B cell (primary cell): Measurements from ENCODE around the gene PROM1. TPM values are rescaled to one million over a fixed set of nuclear protein-coding genes. Genes with fewer than 3 reads are reported as not detected.

ENCODE experiments used
- ATAC-seq: fragments of 200-7000 bp; cut with Tn5 transposase; one replicate; pipeline ENCODE4 v1.10.0; 2021; ENCODE audit warnings: low read depth, mild to moderate bottlenecking, moderate number of reproducible peaks, moderate library complexity
- CTCF ChIA-PET: fragments of 350-600 bp; sonication (Branson Sonifier 250); formaldehyde crosslinking; loops from one replicate; lab custom pipeline; 2021; ENCODE audit warnings: antibody characterized with exemption, inconsistent platforms; lab: Charles Lee
- POLR2A ChIA-PET: fragments of 350-600 bp; sonication (Branson Sonifier 250); formaldehyde crosslinking; loops from one replicate; lab custom pipeline; 2021; ENCODE audit warnings: antibody characterized with exemption; lab: Charles Lee
- DNase-seq: peaks from one replicate; pipeline ENCODE4 v3.0.0; 2013
- H2AFZ ChIP-seq: 2 replicates; pipeline ENCODE4 v1.6.1; 2012; ENCODE audit warnings: mild to moderate bottlenecking, low read depth, low read length; ENCODE audit not compliant: insufficient read depth, poor library complexity, severe bottlenecking
- H3K27ac ChIP-seq, 2 donors: 1 replicate in 1 of 2; 2 replicates in 1 of 2; pipeline ENCODE4 v1.5.1; 2012 to 2013; ENCODE audit warnings: low read length in 2 of 2, mild to moderate bottlenecking in 2 of 2, moderate library complexity in 1 of 2
- H3K27me3 ChIP-seq, 4 experiments: fragments of 200-600 bp in 1 of 4; sonication (generic) in 1 of 4; replicated peaks in 1 of 4; 1 replicate in 2 of 4; 2 replicates in 2 of 4; pipeline versions ENCODE4 v1.6.1 to v1.7.0; 2013 to 2016; ENCODE audit warnings: low read length in 3 of 4, mild to moderate bottlenecking in 2 of 4, mixed read lengths in 1 of 4, moderate library complexity in 1 of 4; ENCODE audit not compliant: insufficient read depth in 4 of 4, control insufficient read depth in 3 of 4; ENCODE audit errors: control extremely low read depth in 1 of 4
- H3K36me3 ChIP-seq, 2 experiments: replicated peaks in 1 of 2; 1 replicate in 1 of 2; 2 replicates in 1 of 2; pipeline versions ENCODE4 v1.6.1 to v1.7.1; 2013; ENCODE audit warnings: low read length in 1 of 2; ENCODE audit not compliant: insufficient read depth in 2 of 2, control insufficient read depth in 1 of 2; ENCODE audit errors: control extremely low read depth in 1 of 2, extremely low read depth in 1 of 2
- H3K4me1 ChIP-seq, 2 donors: fragments of 200-600 bp in 1 of 2; sonication (generic) in 1 of 2; 1 replicate in 1 of 2; 2 replicates in 1 of 2; pipeline versions ENCODE4 v1.5.1 to v1.6.1; 2013 to 2017; ENCODE audit warnings: low read length in 2 of 2; ENCODE audit not compliant: control insufficient read depth in 2 of 2, insufficient read depth in 2 of 2
- H3K4me2 ChIP-seq: replicated peaks from 2 replicates; pipeline ENCODE3; 2012; ENCODE audit warnings: mild to moderate bottlenecking, low read depth, low read length; ENCODE audit not compliant: poor library complexity, severe bottlenecking
- H3K4me3 ChIP-seq, 5 experiments: fragments of 200-600 bp in 1 of 5; sonication (generic) in 1 of 5; 1 replicate in 3 of 5; 2 replicates in 2 of 5; pipeline versions ENCODE4 v1.5.1 to v1.7.0; 2011 to 2016; ENCODE audit warnings: low read length in 4 of 5, mild to moderate bottlenecking in 4 of 5, low read depth in 2 of 5, control low read depth in 1 of 5, moderate library complexity in 1 of 5; ENCODE audit not compliant: insufficient read depth in 1 of 5; ENCODE audit errors: control extremely low read depth in 1 of 5, extremely low read depth in 1 of 5
- H3K79me2 ChIP-seq: fragments of 200-600 bp; sonication (generic); one replicate; pipeline ENCODE4 v1.6.0; 2016; ENCODE audit warnings: low read length; ENCODE audit not compliant: control insufficient read depth, insufficient read depth
- H3K9ac ChIP-seq: fragments of 200-600 bp; sonication (generic); 2 replicates; pipeline ENCODE4 v1.6.1; 2017; ENCODE audit warnings: mild to moderate bottlenecking, low read length, moderate library complexity
- H3K9me3 ChIP-seq, 3 donors: one replicate each; pipeline versions ENCODE4 v1.6.1 to v1.7.1; 2013; ENCODE audit warnings: low read length in 2 of 3; ENCODE audit not compliant: control insufficient read depth in 2 of 3, insufficient read depth in 1 of 3; ENCODE audit errors: control extremely low read depth in 1 of 3
- H4K20me1 ChIP-seq: 2 replicates; pipeline ENCODE4 v1.6.0; 2012; ENCODE audit warnings: mild to moderate bottlenecking, low read length; ENCODE audit not compliant: insufficient read depth, control insufficient read depth, poor library complexity, severe bottlenecking
- H3K27ac Mint-ChIP-seq: one replicate; pipeline ENCODE4 v1.8.0; 2021; ENCODE audit warnings: mixed read lengths
- H3K27me3 Mint-ChIP-seq: one replicate; pipeline ENCODE4 v1.8.0; 2021; ENCODE audit warnings: mixed read lengths
- H3K4me1 Mint-ChIP-seq: one replicate; pipeline ENCODE4 v1.8.0; 2021; ENCODE audit warnings: mixed read lengths
- H3K4me3 Mint-ChIP-seq: one replicate; pipeline ENCODE4 v1.8.0; 2021; ENCODE audit warnings: mixed read lengths
- H3K9me3 Mint-ChIP-seq: one replicate; pipeline ENCODE4 v1.8.0; 2022; ENCODE audit warnings: mixed read lengths; ENCODE audit not compliant: insufficient read depth
- EZH2 ChIP-seq: IDR thresholded peaks from 2 replicates; pipeline ENCODE4 v1.6.1; 2012; ENCODE audit warnings: borderline replicate concordance, low read depth, mild to moderate bottlenecking, moderate library complexity, low read length; ENCODE audit not compliant: insufficient read depth, poor library complexity, severe bottlenecking
- WGBS: methylation state at CpG from one replicate; pipeline ENCODE4 v1.1.5; 2013; ENCODE audit warnings: missing lambda C conversion rate; ENCODE audit not compliant: insufficient coverage; 5-methylcytosine and 5-hydroxymethylcytosine counted together
- intact Hi-C: fragments of 100-400 bp; cut with micrococcal nuclease; formaldehyde crosslinking; loops from one replicate; pipeline ENCODE4 v1.10.0; 2022
- polyA plus RNA-seq: library from polyadenylated mRNA; depleted of rRNA; stranded (reverse); fragments of >200 nt; gene quantifications from 2 replicates; pipeline ENCODE4 v1.2.3, GENCODE V29; 2012
- total RNA-seq, 2 donors: library from RNA; stranded (reverse); fragments of 120-200 nt in 1 of 2; gene quantifications; 1 replicate in 1 of 2; 2 replicates in 1 of 2; pipeline versions ENCODE4 v1.2.3 to v1.2.4, GENCODE V29; 2013 to 2022
- TF ChIP-seq, protein P1 (sequence below): fragments of 200-600 bp; IDR thresholded peaks from one replicate; pipeline ENCODE4 v1.8.0; 2022; ENCODE audit warnings: antibody characterized with exemption, mild to moderate bottlenecking

The PROM1 gene
- total and polyA plus RNA-seq, 2 donors (not counting 1 experiment from before 2014, with no cell fraction given) = 0.04 TPM; not detected in 1

- CTCF ChIA-PET = interaction anchor here (1.1 to 3.0 kb wide), 2 partner anchors 37 to 244 kb away, joined by 3 to 21 read pairs; no protein-coding TSS in a partner anchor
- Mint-ChIP-seq H3K9me3 (no peaks in the 10 kb centered on the region), H3K27me3 (peaks cover 17% of the 10 kb centered on the region), H3K27ac (no peak overlapping the region), H3K4me3 (no peak overlapping the region), H3K4me1 (no peaks in the 10 kb centered on the region)
- H3K36me3 ChIP-seq = no peaks in the 10 kb centered on the region
- POLR2A ChIA-PET = no interaction called here
- no peak overlapping the region for H2AFZ ChIP-seq
- intact Hi-C loops = no loop called here
- no peak overlapping the region for H3K9ac ChIP-seq
- no peak for TF ChIP-seq EZH2
- TF ChIP-seq, protein P1, sequence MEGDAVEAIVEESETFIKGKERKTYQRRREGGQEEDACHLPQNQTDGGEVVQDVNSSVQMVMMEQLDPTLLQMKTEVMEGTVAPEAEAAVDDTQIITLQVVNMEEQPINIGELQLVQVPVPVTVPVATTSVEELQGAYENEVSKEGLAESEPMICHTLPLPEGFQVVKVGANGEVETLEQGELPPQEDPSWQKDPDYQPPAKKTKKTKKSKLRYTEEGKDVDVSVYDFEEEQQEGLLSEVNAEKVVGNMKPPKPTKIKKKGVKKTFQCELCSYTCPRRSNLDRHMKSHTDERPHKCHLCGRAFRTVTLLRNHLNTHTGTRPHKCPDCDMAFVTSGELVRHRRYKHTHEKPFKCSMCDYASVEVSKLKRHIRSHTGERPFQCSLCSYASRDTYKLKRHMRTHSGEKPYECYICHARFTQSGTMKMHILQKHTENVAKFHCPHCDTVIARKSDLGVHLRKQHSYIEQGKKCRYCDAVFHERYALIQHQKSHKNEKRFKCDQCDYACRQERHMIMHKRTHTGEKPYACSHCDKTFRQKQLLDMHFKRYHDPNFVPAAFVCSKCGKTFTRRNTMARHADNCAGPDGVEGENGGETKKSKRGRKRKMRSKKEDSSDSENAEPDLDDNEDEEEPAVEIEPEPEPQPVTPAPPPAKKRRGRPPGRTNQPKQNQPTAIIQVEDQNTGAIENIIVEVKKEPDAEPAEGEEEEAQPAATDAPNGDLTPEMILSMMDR = no peak
- DNase-seq (no peak), ATAC-seq (no peak)
- H3K4me2 ChIP-seq = no peak overlapping the region
- no peaks in the 10 kb centered on the region for H3K9me3 ChIP-seq
- no peaks in the 10 kb centered on the region for H3K79me2 ChIP-seq
- H4K20me1 ChIP-seq = no peaks in the 10 kb centered on the region
- no peak overlapping the region for H3K4me3 ChIP-seq
- WGBS = 86% methylated on average over 4 of the region's 8 CpGs
- H3K27ac ChIP-seq = no peak overlapping the region
- no peaks in the 10 kb centered on the region for H3K4me1 ChIP-seq
- H3K27me3 ChIP-seq = peaks cover 0 to 6% (median 0%) of the 10 kb centered on the region in 4 experiments
Measured at GRCh38 chr4:16021804-16022560, 61.8 kb downstream of the PROM1 start.

- Histone ChIP-seq H3K27me3 (no peaks in the 10 kb centered on the region), H3K9ac (no peak overlapping the region), H3K79me2 (no peaks in the 10 kb centered on the region), H3K36me3 (no peaks in the 10 kb centered on the region), H4K20me1 (no peaks in the 10 kb centered on the region), H3K27ac (no peak overlapping the region), H3K4me1 (no peaks in the 10 kb centered on the region), H3K4me3 (no peak overlapping the region), H2AFZ (no peak overlapping the region), H3K4me2 (no peak overlapping the region), H3K9me3 (no peaks in the 10 kb centered on the region)
- TF ChIP-seq, protein P1 = no peak
- TF ChIP-seq EZH2 = no peak
- H3K4me3 Mint-ChIP-seq = no peak overlapping the region
- no peaks in the 10 kb centered on the region for H3K9me3 Mint-ChIP-seq
- no peak overlapping the region for H3K27ac Mint-ChIP-seq
- intact Hi-C loops = no loop called here
- CTCF ChIA-PET = interaction anchor here (3.0 to 4.3 kb wide), 2 partner anchors 11 to 246 kb away, joined by 11 to 23 read pairs; no protein-coding TSS in a partner anchor
- POLR2A ChIA-PET = no interaction called here
- ATAC-seq = no peak
- no peak for DNase-seq
- 40% methylated on average over 2 of the region's 3 CpGs for WGBS
- no peaks in the 10 kb centered on the region for H3K4me1 Mint-ChIP-seq
- H3K27me3 Mint-ChIP-seq = peaks cover 14% of the 10 kb centered on the region
Measured at GRCh38 chr4:16019649-16020048, 64.2 kb downstream of the PROM1 start.
